22Rv1 (cell line): ENCODE results near the gene ZNF365.
"Not testable (repeated sequence)": the region's sequence is repeated elsewhere in the genome, so short reads cannot be mapped to it uniquely, and the experiment has no call there.

ENCODE experiments used
- H3K27ac ChIP-seq: fragments of 450-650 bp; 2 replicates; pipeline ENCODE4 v1.5.1; 2017
- ZFX ChIP-seq: fragments of 450-650 bp; IDR thresholded peaks from 2 replicates; pipeline ENCODE4 v1.6.1; 2017; ENCODE audit warnings: antibody characterized with exemption, borderline replicate concordance
- TF ChIP-seq, protein P1 (sequence below): fragments of 450-650 bp; IDR thresholded peaks from 2 replicates; pipeline ENCODE4 v1.5.1; 2017; ENCODE audit warnings: mild to moderate bottlenecking

ZNF365 gene

DNA sequence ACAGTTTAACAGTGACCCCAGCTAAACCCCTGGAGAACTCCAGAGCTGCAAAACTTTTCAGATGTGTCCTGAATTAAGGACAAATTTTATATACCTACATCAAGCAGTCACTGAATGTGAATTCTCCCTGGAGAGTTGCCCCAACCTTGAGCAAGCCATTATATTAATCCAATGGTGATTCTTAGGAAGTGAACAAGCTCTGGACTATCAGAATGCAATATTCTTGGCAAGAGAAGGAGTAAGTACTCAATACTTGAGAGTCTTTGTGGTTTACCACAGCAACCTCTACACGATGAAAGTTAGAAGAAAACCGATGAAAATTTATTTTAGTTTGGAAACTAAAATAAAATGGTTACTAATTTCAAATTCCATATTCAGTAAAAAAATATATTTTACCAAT, 19.3 kb upstream of the ZNF365 start:
- TF ChIP-seq, protein P1, sequence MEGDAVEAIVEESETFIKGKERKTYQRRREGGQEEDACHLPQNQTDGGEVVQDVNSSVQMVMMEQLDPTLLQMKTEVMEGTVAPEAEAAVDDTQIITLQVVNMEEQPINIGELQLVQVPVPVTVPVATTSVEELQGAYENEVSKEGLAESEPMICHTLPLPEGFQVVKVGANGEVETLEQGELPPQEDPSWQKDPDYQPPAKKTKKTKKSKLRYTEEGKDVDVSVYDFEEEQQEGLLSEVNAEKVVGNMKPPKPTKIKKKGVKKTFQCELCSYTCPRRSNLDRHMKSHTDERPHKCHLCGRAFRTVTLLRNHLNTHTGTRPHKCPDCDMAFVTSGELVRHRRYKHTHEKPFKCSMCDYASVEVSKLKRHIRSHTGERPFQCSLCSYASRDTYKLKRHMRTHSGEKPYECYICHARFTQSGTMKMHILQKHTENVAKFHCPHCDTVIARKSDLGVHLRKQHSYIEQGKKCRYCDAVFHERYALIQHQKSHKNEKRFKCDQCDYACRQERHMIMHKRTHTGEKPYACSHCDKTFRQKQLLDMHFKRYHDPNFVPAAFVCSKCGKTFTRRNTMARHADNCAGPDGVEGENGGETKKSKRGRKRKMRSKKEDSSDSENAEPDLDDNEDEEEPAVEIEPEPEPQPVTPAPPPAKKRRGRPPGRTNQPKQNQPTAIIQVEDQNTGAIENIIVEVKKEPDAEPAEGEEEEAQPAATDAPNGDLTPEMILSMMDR = no peak
- no peak for TF ChIP-seq ZFX

DNA sequence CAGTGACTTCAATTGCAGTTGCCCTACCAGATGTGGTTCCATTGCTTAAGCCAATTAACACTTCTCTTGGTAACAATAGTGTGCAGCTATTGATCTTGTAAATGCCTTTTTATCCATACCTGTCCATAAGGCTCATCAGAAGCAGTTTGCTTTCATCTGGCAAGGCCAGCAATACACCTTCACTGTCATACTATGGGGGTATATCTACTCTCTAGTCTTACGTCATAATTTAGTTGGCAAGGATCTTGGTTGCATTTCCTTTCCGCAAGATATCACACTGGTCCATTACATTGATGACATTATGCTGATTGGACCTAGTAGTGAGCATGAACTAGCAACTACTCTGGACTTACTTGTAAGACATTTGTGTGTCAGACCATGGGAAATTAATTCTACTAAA, 17.7 kb upstream of the ZNF365 start:
- TF ChIP-seq ZFX = no peak
- TF ChIP-seq, protein P1 = no peak
- H3K27ac ChIP-seq = no peak overlapping the region

More for the DNA sequence above, 19.3 kb upstream of the ZNF365 start:
- no peak overlapping the region for H3K27ac ChIP-seq

GRCh38 chr10:62358151-62358550, 16.0 kb upstream of the ZNF365 start:
- not testable (repeated sequence) for H3K27ac ChIP-seq

DNA sequence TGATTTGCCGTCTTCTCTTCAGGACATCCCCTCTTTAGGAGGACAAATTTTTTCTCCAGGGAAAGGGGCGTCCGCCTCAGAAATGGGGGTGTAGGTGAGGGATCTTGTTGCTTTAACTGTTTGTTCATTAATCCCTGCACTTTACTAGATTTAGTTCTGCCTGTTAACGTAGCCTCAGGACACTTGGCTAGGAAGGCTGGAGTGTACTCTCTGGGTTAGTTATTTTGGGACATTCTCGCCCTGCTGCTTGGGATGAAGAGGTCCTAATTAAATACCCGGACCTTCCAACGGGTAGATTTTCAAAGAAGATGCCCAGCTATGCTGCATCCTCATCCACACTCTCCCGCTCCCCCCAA, 552 bp upstream of the ZNF365 start:
- TF ChIP-seq, protein P1 = no peak
- TF ChIP-seq ZFX = no peak
- no peak overlapping the region for H3K27ac ChIP-seq

DNA sequence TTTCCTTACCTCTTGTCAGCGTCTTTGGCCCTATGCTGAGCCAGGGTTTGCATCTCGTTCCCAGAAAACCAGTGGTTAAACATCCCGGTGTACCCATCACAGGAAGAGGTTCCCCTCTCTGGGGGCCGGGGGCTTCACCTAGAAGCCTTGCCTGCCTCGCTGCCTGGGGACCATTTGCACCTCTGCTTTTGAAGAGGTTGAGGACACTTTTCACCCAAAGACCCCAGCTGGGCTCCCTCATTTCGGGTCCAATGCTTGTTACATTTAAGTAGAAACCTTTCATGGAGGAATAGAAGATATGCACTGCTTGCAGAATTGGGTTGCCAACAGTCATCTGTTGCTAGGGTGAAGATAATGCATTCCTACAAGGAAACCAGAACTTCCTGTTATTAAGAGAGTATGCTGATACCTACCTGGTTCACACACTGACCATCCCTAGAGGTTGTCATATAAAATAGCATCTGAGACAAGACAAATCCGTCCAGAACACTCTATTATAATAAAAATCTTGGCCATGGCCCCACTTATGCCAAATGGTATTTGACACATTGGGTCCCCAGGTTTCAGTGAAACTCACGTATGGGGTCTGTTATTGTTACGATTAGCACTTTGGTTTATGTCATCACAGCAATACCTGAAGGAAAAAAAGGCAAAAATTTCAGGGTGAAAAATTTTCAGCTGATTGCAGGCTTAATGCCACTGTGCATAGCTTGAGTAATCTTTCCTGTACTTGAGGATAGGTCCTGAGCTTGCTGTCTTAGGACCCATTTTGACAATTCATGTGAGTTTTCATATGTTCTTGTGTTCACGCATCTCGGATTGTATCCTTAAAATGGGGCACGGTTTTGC, 917 bp downstream of the ZNF365 start:
- TF ChIP-seq, protein P1 = no peak
- TF ChIP-seq ZFX = no peak

GRCh38 chr10:62376071-62377025, 2.2 kb downstream of the ZNF365 start:
- TF ChIP-seq, protein P1 = no peak
- TF ChIP-seq ZFX = no peak
- no peak overlapping the region for H3K27ac ChIP-seq

More for the DNA sequence above, 917 bp downstream of the ZNF365 start:
- no peak overlapping the region for H3K27ac ChIP-seq

DNA sequence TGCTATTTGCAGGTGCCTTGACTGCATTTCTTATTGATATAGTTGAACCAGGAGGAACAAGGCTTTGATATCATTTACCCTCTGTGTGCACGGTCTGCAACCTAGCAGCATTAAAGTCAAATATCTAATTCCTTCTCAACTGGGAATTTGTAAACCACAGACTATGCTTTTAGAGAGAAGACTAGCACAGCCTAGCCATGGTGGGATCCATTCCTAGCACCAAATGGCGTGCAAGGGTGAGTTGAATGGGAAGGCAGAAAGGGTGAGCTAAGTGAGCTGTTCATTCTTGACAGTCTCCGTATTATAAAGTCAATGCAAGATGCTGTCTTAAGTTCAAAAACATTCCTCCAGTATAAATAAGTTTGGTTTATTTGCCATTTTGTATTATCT, 2.9 kb downstream of the ZNF365 start:
- TF ChIP-seq, protein P1 = no peak
- no peak for TF ChIP-seq ZFX
- H3K27ac ChIP-seq = no peak overlapping the region
